ENCODE results near the gene WDR33.
"Not testable (repeated sequence)": the region's sequence is repeated elsewhere in the genome, so short reads cannot be mapped to it uniquely, and the experiment has no call there.

The WDR33 gene

GRCh38 chr2:127771756-127772155 lies 39.2 kb downstream of the WDR33 start:
- Histone ChIP-seq H3K27me3 (ENCODE audit: insufficient read depth, low read depth) (no peaks in the 10 kb centered on the region), H3K4me3 (IDR thresholded peaks at IDR 0.05; ENCODE audit: insufficient read depth, low read depth, low read length) (no peak overlapping the region), H2AFZ (ENCODE audit: low read depth) (no peak overlapping the region), H4K20me1 (ENCODE audit: insufficient read depth) (no peaks in the 10 kb centered on the region), H3K4me1 (ENCODE audit: low read depth, poor library complexity, severe bottlenecking) (no peaks in the 10 kb centered on the region), H3K9ac (no peak overlapping the region), H3K27ac (no peak overlapping the region), H3K4me2 (no peak overlapping the region), H3K79me2 (ENCODE audit: insufficient read depth, low read depth) (peaks cover 25% of the 10 kb centered on the region; the same call in 1 of the 2 replicates), H3K36me3 (ENCODE audit: insufficient read depth) (peaks cover 4% of the 10 kb centered on the region; the same call in 1 of the 2 replicates)
- TF ChIP-seq CTCF (conservative IDR thresholded peaks at IDR 0.05; ENCODE audit: low read depth, low read length) = no peak

- TF ChIP-seq CTCF (conservative IDR thresholded peaks at IDR 0.05; ENCODE audit: low read depth, low read length) = no peak
- H3K4me1 ChIP-seq (ENCODE audit: low read depth, poor library complexity, severe bottlenecking) = no peaks in the 10 kb centered on the region
- H3K9ac ChIP-seq = no peak overlapping the region
- H3K36me3 ChIP-seq (ENCODE audit: insufficient read depth) = peaks cover 4% of the 10 kb centered on the region; the same call in 1 of the 2 replicates
- H3K27ac ChIP-seq = no peak overlapping the region
- H2AFZ ChIP-seq (ENCODE audit: low read depth) = no peak overlapping the region
- H4K20me1 ChIP-seq (ENCODE audit: insufficient read depth) = no peaks in the 10 kb centered on the region
- H3K79me2 ChIP-seq (ENCODE audit: insufficient read depth, low read depth) = peaks cover 19% of the 10 kb centered on the region; the same call in 1 of the 2 replicates
- no peak overlapping the region for H3K4me2 ChIP-seq
- H3K27me3 ChIP-seq (ENCODE audit: insufficient read depth, low read depth) = no peaks in the 10 kb centered on the region
- H3K4me3 ChIP-seq (IDR thresholded peaks at IDR 0.05; ENCODE audit: insufficient read depth, low read depth, low read length) = no peak overlapping the region
These were observed 39.8 kb downstream of the WDR33 start for GRCh38 chr2:127770973-127771735.

- not testable (repeated sequence) for H3K27ac ChIP-seq; H3K27me3 ChIP-seq (ENCODE audit: insufficient read depth, low read depth); H4K20me1 ChIP-seq (ENCODE audit: insufficient read depth); H3K4me1 ChIP-seq (ENCODE audit: low read depth, poor library complexity, severe bottlenecking); H2AFZ ChIP-seq (ENCODE audit: low read depth); H3K9ac ChIP-seq; H3K4me3 ChIP-seq (IDR thresholded peaks at IDR 0.05; ENCODE audit: insufficient read depth, low read depth, low read length); H3K36me3 ChIP-seq (ENCODE audit: insufficient read depth); H3K4me2 ChIP-seq
- peaks cover 13% of the 10 kb centered on the region; the same call in 1 of the 2 replicates for H3K79me2 ChIP-seq (ENCODE audit: insufficient read depth, low read depth)
These were observed 40.4 kb downstream of the WDR33 start for GRCh38 chr2:127770534-127770933.

GRCh38 chr2:127769587-127769986 lies 41.4 kb downstream of the WDR33 start:
- no peaks in the 10 kb centered on the region for H3K27me3 ChIP-seq (ENCODE audit: insufficient read depth, low read depth)
- no peak overlapping the region for H3K9ac ChIP-seq
- no peak for TF ChIP-seq CTCF (conservative IDR thresholded peaks at IDR 0.05; ENCODE audit: low read depth, low read length)
- H3K27ac ChIP-seq = no peak overlapping the region
- no peak overlapping the region for H3K4me3 ChIP-seq (IDR thresholded peaks at IDR 0.05; ENCODE audit: insufficient read depth, low read depth, low read length)
- H3K36me3 ChIP-seq (ENCODE audit: insufficient read depth) = peaks cover 4% of the 10 kb centered on the region; the same call in 1 of the 2 replicates
- H4K20me1 ChIP-seq (ENCODE audit: insufficient read depth) = no peaks in the 10 kb centered on the region
- H3K79me2 ChIP-seq (ENCODE audit: insufficient read depth, low read depth) = peaks cover 4% of the 10 kb centered on the region; the same call in 1 of the 2 replicates
- no peaks in the 10 kb centered on the region for H3K4me1 ChIP-seq (ENCODE audit: low read depth, poor library complexity, severe bottlenecking)
- no peak overlapping the region for H3K4me2 ChIP-seq
- H2AFZ ChIP-seq (ENCODE audit: low read depth) = no peak overlapping the region
